GM23338 (cell line): ENCODE data around the gene FOXM1. TPM values are rescaled to one million over a fixed set of nuclear protein-coding genes. Genes with fewer than 3 reads are reported as not detected.

Experiments
- ATAC-seq: fragments of 200-7000 bp; cut with Tn5 transposase; 3 replicates; pipeline ENCODE4 v1.9.1; 2020
- DNase-seq: peaks from one replicate; pipeline ENCODE4 v3.0.0-alpha.2; 2015; ENCODE audit warnings: low spot score
- H2AFZ ChIP-seq: fragments of 200-600 bp; sonication (generic); 2 replicates; pipeline ENCODE4 v1.8.0; 2016; ENCODE audit warnings: antibody characterized with exemption, mild to moderate bottlenecking, moderate library complexity
- H3F3A ChIP-seq: fragments of 200-600 bp; sonication (generic); replicated peaks from 2 replicates; pipeline ENCODE4 v1.8.0; 2017; ENCODE audit warnings: antibody characterized with exemption, mixed run types, low read depth
- H3K27ac ChIP-seq: fragments of 200-600 bp; sonication (generic); 2 replicates; pipeline ENCODE4 v1.6.1; 2016; ENCODE audit warnings: low read depth
- H3K27me3 ChIP-seq: fragments of 200-600 bp; sonication (generic); 2 replicates; pipeline ENCODE4 v1.8.0; 2016; ENCODE audit warnings: mild to moderate bottlenecking, mixed run types, moderate library complexity; ENCODE audit not compliant: insufficient read depth
- H3K36me3 ChIP-seq: fragments of 200-600 bp; sonication (generic); 2 replicates; pipeline ENCODE4 v1.8.0; 2016; ENCODE audit warnings: mild to moderate bottlenecking; ENCODE audit not compliant: insufficient read depth
- H3K4me1 ChIP-seq: fragments of 200-600 bp; sonication (generic); 2 replicates; pipeline ENCODE4 v1.8.0; 2016; ENCODE audit warnings: mild to moderate bottlenecking, moderate library complexity; ENCODE audit not compliant: insufficient read depth
- H3K4me2 ChIP-seq: fragments of 200-600 bp; sonication (generic); 2 replicates; pipeline ENCODE4 v1.7.1; 2017; ENCODE audit warnings: mixed run types
- H3K4me3 ChIP-seq: fragments of 200-600 bp; sonication (generic); 2 replicates; pipeline ENCODE4 v1.6.1; 2016; ENCODE audit warnings: mixed run types
- H3K79me2 ChIP-seq: fragments of 200-600 bp; sonication (generic); replicated peaks from 2 replicates; pipeline ENCODE4 v1.8.0; 2017; ENCODE audit warnings: mild to moderate bottlenecking; ENCODE audit not compliant: insufficient read depth
- H3K9me2 ChIP-seq: fragments of 200-600 bp; sonication (generic); 2 replicates; pipeline ENCODE4 v1.8.0; 2017; ENCODE audit not compliant: insufficient read depth
- H4K20me1 ChIP-seq: fragments of 200-600 bp; sonication (generic); replicated peaks from 2 replicates; pipeline ENCODE4 v1.8.0; 2017; ENCODE audit warnings: mild to moderate bottlenecking; ENCODE audit not compliant: insufficient read depth
- H3K27ac Mint-ChIP-seq: 2 replicates; pipeline ENCODE4 v1.8.0; 2020; ENCODE audit warnings: inconsistent platforms, mild to moderate bottlenecking, moderate library complexity, mixed read lengths
- H3K27me3 Mint-ChIP-seq: 3 replicates; pipeline ENCODE4 v1.8.0; 2022; ENCODE audit warnings: low read depth, mild to moderate bottlenecking, moderate library complexity, mixed read lengths, inconsistent platforms; ENCODE audit not compliant: insufficient read depth, poor library complexity
- H3K36me3 Mint-ChIP-seq: 3 replicates; pipeline ENCODE4 v1.8.0; 2021; ENCODE audit warnings: low read depth, mild to moderate bottlenecking, inconsistent platforms, moderate library complexity, mixed read lengths
- H3K4me1 Mint-ChIP-seq: 3 replicates; pipeline ENCODE4 v1.8.0; 2020; ENCODE audit warnings: mild to moderate bottlenecking, inconsistent platforms, mixed read lengths
- H3K4me3 Mint-ChIP-seq: 3 replicates; pipeline ENCODE4 v1.8.0; 2021; ENCODE audit warnings: moderate library complexity, mild to moderate bottlenecking, inconsistent platforms, mixed read lengths
- H3K9me3 Mint-ChIP-seq: 3 replicates; pipeline ENCODE4 v1.8.0; 2020; ENCODE audit warnings: moderate library complexity, mild to moderate bottlenecking, inconsistent platforms, mixed read lengths
- CREB1 ChIP-seq: fragments of 250-450 bp; sonication (Bioruptor Pico); IDR thresholded peaks from 2 replicates; pipeline ENCODE4 v1.5.0; 2020; ENCODE audit warnings: low read depth, mild to moderate bottlenecking, moderate library complexity
- CTCF ChIP-seq, 2 experiments: fragments of 200-600 bp in 1 of 2; sonication (generic) in 1 of 2; conservative IDR thresholded peaks; 2 replicates each; pipeline versions ENCODE4 v1.5.1 to v1.6.1; 2016 to 2017; ENCODE audit warnings: antibody characterized with exemption in 2 of 2, low read depth in 2 of 2, mild to moderate bottlenecking in 2 of 2, moderate library complexity in 1 of 2
- ETS1 ChIP-seq: IDR thresholded peaks from 2 replicates; pipeline ENCODE4 v1.6.1; 2016; ENCODE audit warnings: antibody characterized with exemption
- EZH2phosphoT487 ChIP-seq: fragments of 200-600 bp; sonication (generic); IDR thresholded peaks from one replicate; pipeline ENCODE4 v1.8.1; 2018; ENCODE audit warnings: antibody characterized with exemption; ENCODE audit not compliant: unreplicated experiment
- JUNB ChIP-seq: IDR thresholded peaks from one replicate; pipeline ENCODE4 v1.6.1; 2016; ENCODE audit warnings: antibody characterized with exemption; ENCODE audit not compliant: unreplicated experiment
- REST ChIP-seq: IDR thresholded peaks from one replicate; pipeline ENCODE4 v1.6.1; 2018; ENCODE audit warnings: antibody characterized with exemption; ENCODE audit not compliant: unreplicated experiment
- STAT1 ChIP-seq: IDR thresholded peaks from one replicate; pipeline ENCODE4 v1.6.1; 2016; ENCODE audit warnings: antibody characterized with exemption; ENCODE audit not compliant: unreplicated experiment
- ZNF114 ChIP-seq: fragments of 250-450 bp; sonication (Bioruptor Pico); IDR thresholded peaks from 2 replicates; pipeline ENCODE4 v1.5.0; 2020; ENCODE audit warnings: mild to moderate bottlenecking, moderate library complexity
- polyA plus RNA-seq: library from polyadenylated mRNA; unstranded; fragments of >200 nt; fragmentation: Nextera tagmentation; extraction: Ambion mirVana; gene quantifications from 2 replicates; pipeline ENCODE4 v1.2.1, GENCODE V29; 2016
- total RNA-seq: library from RNA; depleted of rRNA; stranded (reverse); fragments of >200 nt; shearing (Covaris generic); gene quantifications from 2 replicates; pipeline ENCODE4 v1.2.3, GENCODE V29; 2014

The FOXM1 gene
- total and polyA plus RNA-seq, 2 experiments from 2014 or later, result 31.0 to 98.1 TPM

- no peak for TF ChIP-seq REST
- no peak for TF ChIP-seq ZNF114
- TF ChIP-seq ETS1, result no peak
Measured at GRCh38 chr12:2835691-2836403, 41.1 kb downstream of the FOXM1 start (continued).

GRCh38 chr12:2834581-2835491 is 42.1 kb downstream of the FOXM1 start, which contains the start of gene NRIP2:
NRIP2 (minus strand) TSS chr12:2835035; CDS start chr12:2834983, 52 bp downstream.
- Mint-ChIP-seq H3K4me3 (peak within 1 kb of the TSS; percentile 61; the same call in 2 of the 3 replicates), H3K4me1 (peaks cover 19% of the 10 kb centered on the region), H3K27ac (no peak within 1 kb of the TSS), H3K27me3 (peaks cover 11% of the 10 kb centered on the region), H3K36me3 (peaks cover 10% of the 10 kb centered on the region), H3K9me3 (no peaks in the 10 kb centered on the region; the same call in 2 of the 3 replicates)
- no peaks in the 10 kb centered on the region for H3K9me2 ChIP-seq
- no peak within 1 kb of the TSS for H2AFZ ChIP-seq
- H3K4me2 ChIP-seq, result peak within 1 kb of the TSS; percentile 66; the same call in 1 of the 2 replicates
- ATAC-seq (peak; percentile 69), DNase-seq (peak; percentile 63)
- H3K79me2 ChIP-seq, result no peaks in the 10 kb centered on the region
- H4K20me1 ChIP-seq, result peaks cover 5% of the 10 kb centered on the region; the same call in 1 of the 2 replicates
- no peaks in the 10 kb centered on the region for H3K27me3 ChIP-seq
- 0 out of 2 replicates have a peak, but pooled peaks cover 3% of the 10 kb centered on the region for H3F3A ChIP-seq
- H3K27ac ChIP-seq, result no peak within 1 kb of the TSS
- no peaks in the 10 kb centered on the region for H3K36me3 ChIP-seq
- H3K4me3 ChIP-seq, result peak within 1 kb of the TSS; percentile 36; the same call in 1 of the 2 replicates
- H3K4me1 ChIP-seq, result peaks cover 12% of the 10 kb centered on the region; the same call in 1 of the 2 replicates
- TF ChIP-seq CTCF (conservative IDR thresholded peaks at IDR 0.05; ENCODE audit: low read depth in 2 of 2) (no peak), JUNB (no peak), ETS1 (no peak), STAT1 (no peak), ZNF114 (no peak), CREB1 (no peak; the same call in 1 of the 2 replicates), EZH2phosphoT487 (no peak)
